HG03159 (cell line): ENCODE results near the gene FSTL3.
"Not testable (repeated sequence)": the region's sequence is repeated elsewhere in the genome, so short reads cannot be mapped to it uniquely, and the experiment has no call there.

Experiments
- ATAC-seq: cut with Tn5 transposase; IDR thresholded peaks from one replicate; pipeline ENCODE4 v1.9.1; 2021; ENCODE audit warnings: mild to moderate bottlenecking, moderate library complexity; ENCODE audit not compliant: unreplicated experiment

FSTL3 gene

GRCh38 chr19:660793-661426 lies 15.3 kb upstream of the FSTL3 start:
- no peak for ATAC-seq

GRCh38 chr19:661427-662196 lies 14.6 kb upstream of the FSTL3 start:
- no peak for ATAC-seq

GRCh38 chr19:662207-662961 lies 13.8 kb upstream of the FSTL3 start:
- no peak for ATAC-seq

GRCh38 chr19:662962-663681 lies 13.1 kb upstream of the FSTL3 start, which contains the start of gene RNF126:
Gene RNF126, minus strand, starts transcription at chr19:663214. Its CDS starts 93 bp downstream, at chr19:663121.
- peak; percentile 61 for ATAC-seq

- no peak for ATAC-seq
These were observed 12.5 kb upstream of the FSTL3 start for GRCh38 chr19:663682-664117.

GRCh38 chr19:664913-665443 lies 11.2 kb upstream of the FSTL3 start:
- no peak for ATAC-seq

GRCh38 chr19:666985-667573 lies 9.1 kb upstream of the FSTL3 start:
- ATAC-seq: not testable (repeated sequence)

GRCh38 chr19:668675-669434 lies 7.3 kb upstream of the FSTL3 start:
- ATAC-seq: not testable (repeated sequence)

GRCh38 chr19:670609-671075 lies 5.5 kb upstream of the FSTL3 start:
- ATAC-seq: no peak

- ATAC-seq: no peak
These were observed 1.7 kb upstream of the FSTL3 start for GRCh38 chr19:674282-675151.

GRCh38 chr19:676007-676338 lies 219 bp upstream of the FSTL3 start:
- no peak for ATAC-seq

GRCh38 chr19:677201-677600 lies 1.0 kb downstream of the FSTL3 start:
- ATAC-seq: no peak

- no peak for ATAC-seq
These were observed 1.6 kb downstream of the FSTL3 start for GRCh38 chr19:677601-678436.

GRCh38 chr19:678791-679388 lies 2.7 kb downstream of the FSTL3 start:
- ATAC-seq: no peak

GRCh38 chr19:679418-680286 lies 3.5 kb downstream of the FSTL3 start:
- ATAC-seq: peak; percentile 9

GRCh38 chr19:680287-681028 lies 4.3 kb downstream of the FSTL3 start:
- ATAC-seq: peak; percentile 71
